Parathyroid adenoma (tissue), 2 donors: ENCODE results near the gene ANKRD53.
A peak's percentile ranks its signal among the peaks of the same experiment; 100 is the strongest.

Experiments
- H2AFZ ChIP-seq: fragments of 300-600 bp; sonication (generic); one replicate; pipeline ENCODE4 v1.7.0; 2017; ENCODE audit warnings: antibody characterized with exemption, mild to moderate bottlenecking
- H3K27ac ChIP-seq: fragments of 300-600 bp; sonication (generic); one replicate; pipeline ENCODE4 v1.7.0; 2017
- H3K27me3 ChIP-seq: fragments of 300-600 bp; sonication (generic); one replicate; pipeline ENCODE4 v1.7.0; 2017; ENCODE audit warnings: low read length; ENCODE audit not compliant: control insufficient read depth, insufficient read depth
- H3K36me3 ChIP-seq: fragments of 300-600 bp; sonication (generic); one replicate; pipeline ENCODE4 v1.7.0; 2017; ENCODE audit warnings: low read length; ENCODE audit not compliant: control insufficient read depth, insufficient read depth
- H3K4me1 ChIP-seq: fragments of 300-600 bp; sonication (generic); one replicate; pipeline ENCODE4 v1.7.0; 2017; ENCODE audit warnings: control low read depth
- H3K4me2 ChIP-seq: fragments of 300-600 bp; sonication (generic); one replicate; pipeline ENCODE4 v1.7.0; 2017; ENCODE audit warnings: low read length
- H3K4me3 ChIP-seq: fragments of 300-600 bp; sonication (generic); one replicate; pipeline ENCODE4 v1.7.0; 2017; ENCODE audit warnings: low read depth, low read length
- H3K79me2 ChIP-seq: fragments of 300-600 bp; sonication (generic); one replicate; pipeline ENCODE4 v1.7.0; 2017; ENCODE audit warnings: control low read depth
- H3K9ac ChIP-seq: fragments of 300-600 bp; sonication (generic); one replicate; pipeline ENCODE4 v1.7.0; 2017; ENCODE audit warnings: mild to moderate bottlenecking
- H3K9me3 ChIP-seq: fragments of 300-600 bp; sonication (generic); one replicate; pipeline ENCODE4 v1.7.0; 2017; ENCODE audit warnings: low read length; ENCODE audit not compliant: control insufficient read depth
- TF ChIP-seq, protein P1 (sequence below): fragments of 300-600 bp; sonication (generic); IDR thresholded peaks from one replicate; pipeline ENCODE4 v1.7.0; 2017; ENCODE audit warnings: antibody characterized with exemption, mild to moderate bottlenecking
- donor health status: primary hyperparathyroidism.

The ANKRD53 gene

DNA sequence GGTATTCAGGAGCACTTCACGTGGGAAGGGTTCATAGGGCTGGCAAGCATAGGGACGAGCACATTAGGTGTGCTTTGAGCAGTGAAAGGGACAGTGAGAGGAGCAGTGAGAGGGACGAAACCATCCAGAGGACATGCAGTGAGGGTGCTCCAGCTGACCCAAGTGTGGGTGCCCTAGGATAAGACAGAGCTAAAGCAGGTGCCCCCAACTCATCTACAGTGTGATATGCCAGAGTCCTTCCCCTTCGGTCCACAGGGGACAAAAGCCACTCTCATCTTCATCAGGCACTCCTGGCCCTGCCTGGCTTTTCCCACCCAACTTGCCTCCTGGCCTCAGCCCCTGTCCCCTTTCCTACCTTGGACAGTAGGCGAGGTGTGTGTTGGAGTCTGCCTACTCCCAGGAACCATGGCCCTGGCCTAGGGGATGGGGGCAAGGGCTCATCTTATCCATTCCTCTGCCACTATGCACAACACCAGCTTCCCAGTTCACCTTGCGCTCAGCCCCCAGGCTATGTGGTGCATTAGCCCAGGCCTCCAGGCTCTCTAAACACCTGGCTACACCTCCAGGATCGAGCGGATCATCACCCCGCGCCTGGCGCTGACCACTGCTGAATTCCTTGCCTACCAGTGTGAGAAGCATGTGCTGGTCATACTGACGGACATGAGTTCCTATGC, 16.1 kb upstream of the ANKRD53 start:
- H3K79me2 ChIP-seq: no peaks in the 10 kb centered on the region
- no peak overlapping the region for H3K4me3 ChIP-seq
- H2AFZ ChIP-seq: no peak overlapping the region
- H3K27me3 ChIP-seq: no peaks in the 10 kb centered on the region
- H3K4me1 ChIP-seq: no peaks in the 10 kb centered on the region
- H3K4me2 ChIP-seq: no peak overlapping the region
- H3K9ac ChIP-seq: no peak overlapping the region
- TF ChIP-seq, protein P1, sequence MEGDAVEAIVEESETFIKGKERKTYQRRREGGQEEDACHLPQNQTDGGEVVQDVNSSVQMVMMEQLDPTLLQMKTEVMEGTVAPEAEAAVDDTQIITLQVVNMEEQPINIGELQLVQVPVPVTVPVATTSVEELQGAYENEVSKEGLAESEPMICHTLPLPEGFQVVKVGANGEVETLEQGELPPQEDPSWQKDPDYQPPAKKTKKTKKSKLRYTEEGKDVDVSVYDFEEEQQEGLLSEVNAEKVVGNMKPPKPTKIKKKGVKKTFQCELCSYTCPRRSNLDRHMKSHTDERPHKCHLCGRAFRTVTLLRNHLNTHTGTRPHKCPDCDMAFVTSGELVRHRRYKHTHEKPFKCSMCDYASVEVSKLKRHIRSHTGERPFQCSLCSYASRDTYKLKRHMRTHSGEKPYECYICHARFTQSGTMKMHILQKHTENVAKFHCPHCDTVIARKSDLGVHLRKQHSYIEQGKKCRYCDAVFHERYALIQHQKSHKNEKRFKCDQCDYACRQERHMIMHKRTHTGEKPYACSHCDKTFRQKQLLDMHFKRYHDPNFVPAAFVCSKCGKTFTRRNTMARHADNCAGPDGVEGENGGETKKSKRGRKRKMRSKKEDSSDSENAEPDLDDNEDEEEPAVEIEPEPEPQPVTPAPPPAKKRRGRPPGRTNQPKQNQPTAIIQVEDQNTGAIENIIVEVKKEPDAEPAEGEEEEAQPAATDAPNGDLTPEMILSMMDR: no peak
- H3K27ac ChIP-seq: no peak overlapping the region
- no peaks in the 10 kb centered on the region for H3K36me3 ChIP-seq
- H3K9me3 ChIP-seq: no peaks in the 10 kb centered on the region

DNA sequence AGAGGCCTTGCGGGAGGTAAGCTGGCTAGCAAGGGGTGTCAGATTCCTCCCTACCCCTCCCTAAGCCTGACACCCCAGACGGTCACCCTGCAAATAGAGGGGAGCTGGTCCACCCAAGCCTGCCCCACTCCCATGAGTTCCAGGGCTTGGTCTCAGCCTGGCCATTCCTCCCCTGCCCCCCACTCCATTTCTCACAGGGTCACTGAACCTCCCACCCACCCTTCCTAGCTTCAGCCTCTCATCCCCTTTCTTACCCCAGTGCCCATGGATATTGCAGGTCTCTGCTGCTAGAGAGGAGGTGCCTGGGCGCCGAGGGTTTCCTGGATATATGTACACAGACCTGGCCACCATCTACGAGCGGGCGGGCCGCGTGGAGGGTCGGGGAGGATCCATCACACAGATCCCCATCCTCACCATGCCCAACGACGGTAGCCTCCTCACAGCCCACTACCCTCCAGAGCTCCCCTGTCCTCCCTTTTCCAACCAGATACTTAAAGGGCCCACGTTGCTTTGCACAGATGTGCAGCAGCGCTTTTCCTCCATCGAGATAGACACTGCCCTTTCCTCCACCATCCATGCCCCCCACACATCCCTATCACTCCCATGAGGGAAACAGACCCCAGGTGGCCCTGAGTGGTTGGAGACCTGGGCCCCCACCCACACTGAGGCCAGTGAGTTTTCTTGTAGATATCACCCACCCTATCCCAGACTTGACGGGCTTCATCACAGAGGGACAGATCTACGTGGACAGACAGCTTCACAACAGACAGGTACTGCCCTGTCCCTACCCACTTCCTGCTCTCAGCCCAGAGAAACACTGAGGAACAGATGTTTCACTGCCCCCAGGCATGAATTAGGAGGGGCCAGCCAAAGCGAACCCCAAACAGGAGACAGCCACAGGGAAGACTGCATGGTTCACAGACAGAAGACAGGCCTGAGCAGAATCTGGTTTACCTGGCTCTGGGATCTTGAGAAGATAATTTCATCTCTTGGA, 15.2 kb upstream of the ANKRD53 start:
- Histone ChIP-seq H3K27ac (no peak overlapping the region), H3K36me3 (no peaks in the 10 kb centered on the region), H2AFZ (no peak overlapping the region), H3K9ac (no peak overlapping the region), H3K9me3 (no peaks in the 10 kb centered on the region), H3K4me1 (no peaks in the 10 kb centered on the region), H3K27me3 (no peaks in the 10 kb centered on the region), H3K4me3 (no peak overlapping the region), H3K4me2 (no peak overlapping the region), H3K79me2 (no peaks in the 10 kb centered on the region)
- TF ChIP-seq, protein P1: no peak

DNA sequence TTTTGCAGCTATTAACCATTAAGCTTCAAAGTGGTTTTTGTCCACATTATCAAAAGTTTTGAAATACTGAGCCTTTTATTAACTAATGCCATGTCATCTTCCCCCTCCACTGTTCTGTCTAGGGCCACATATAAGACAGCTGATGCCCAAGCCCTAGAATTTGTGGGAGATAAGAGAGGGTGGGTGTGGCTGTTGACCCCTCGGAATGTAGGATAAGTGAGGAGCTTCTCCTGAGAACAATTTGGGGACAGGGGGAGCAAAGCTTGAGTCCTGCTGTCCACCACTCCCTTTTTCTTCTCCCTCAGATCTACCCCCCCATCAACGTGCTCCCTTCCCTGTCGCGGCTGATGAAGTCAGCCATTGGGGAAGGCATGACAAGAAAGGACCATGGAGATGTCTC, 14.3 kb upstream of the ANKRD53 start:
- H3K36me3 ChIP-seq: no peaks in the 10 kb centered on the region

DNA sequence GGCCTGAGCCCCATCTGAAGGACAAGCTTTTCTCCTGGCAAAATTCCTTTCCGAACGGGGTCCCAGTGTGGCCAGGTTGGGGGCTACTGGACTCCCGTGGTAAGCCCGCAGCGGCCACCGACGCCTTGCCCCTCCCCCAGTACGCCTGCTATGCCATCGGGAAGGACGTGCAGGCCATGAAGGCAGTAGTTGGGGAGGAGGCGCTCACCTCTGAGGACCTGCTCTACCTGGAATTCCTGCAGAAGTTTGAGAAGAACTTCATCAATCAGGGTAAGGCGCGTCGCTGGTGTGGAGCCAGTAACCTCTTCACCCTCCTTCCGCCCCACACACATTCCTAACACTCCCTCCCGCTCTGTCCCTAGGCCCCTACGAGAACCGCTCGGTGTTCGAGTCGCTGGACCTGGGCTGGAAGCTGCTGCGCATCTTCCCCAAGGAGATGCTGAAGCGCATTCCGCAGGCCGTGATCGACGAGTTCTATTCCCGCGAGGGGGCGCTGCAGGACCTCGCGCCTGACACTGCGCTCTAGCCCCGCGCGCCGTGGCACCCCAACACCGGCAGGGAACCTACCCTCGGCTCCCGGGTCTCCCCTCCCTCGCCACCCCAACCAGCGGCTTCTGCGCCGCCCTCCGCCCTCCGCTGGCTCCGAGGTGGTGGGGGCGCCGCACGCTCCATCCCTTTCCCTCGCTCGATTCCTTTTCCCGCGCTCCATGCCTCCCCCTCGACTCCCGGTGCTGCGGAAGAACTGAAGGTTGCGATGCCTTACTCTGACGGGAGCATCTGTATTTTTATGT, 13.6 kb upstream of the ANKRD53 start:
- Histone ChIP-seq H3K79me2 (no peaks in the 10 kb centered on the region), H3K27ac (no peak overlapping the region), H3K4me2 (peak overlapping the region; percentile 82), H3K9me3 (no peaks in the 10 kb centered on the region), H2AFZ (peak overlapping the region; percentile 60), H3K9ac (no peak overlapping the region), H3K4me1 (no peaks in the 10 kb centered on the region), H3K27me3 (no peaks in the 10 kb centered on the region), H3K4me3 (peak overlapping the region; percentile 45), H3K36me3 (no peaks in the 10 kb centered on the region)
- TF ChIP-seq, protein P1: peak; percentile 57

More for the DNA sequence above, 14.3 kb upstream of the ANKRD53 start:
- Histone ChIP-seq H3K4me2 (no peak overlapping the region), H2AFZ (no peak overlapping the region), H3K27me3 (no peaks in the 10 kb centered on the region), H3K79me2 (no peaks in the 10 kb centered on the region), H3K27ac (no peak overlapping the region), H3K9ac (no peak overlapping the region), H3K4me3 (no peak overlapping the region), H3K4me1 (no peaks in the 10 kb centered on the region), H3K9me3 (no peaks in the 10 kb centered on the region)
- TF ChIP-seq, protein P1: no peak
